Suprapubic skin (tissue), 4 donors: ENCODE measurements around the gene ADAMTSL2. TPM values are rescaled to one million over a fixed set of nuclear protein-coding genes. Genes with fewer than 3 reads are reported as not detected.

Source experiments
- DNase-seq, 2 donors: peaks; one replicate each; pipeline ENCODE4 v3.0.0-alpha.2; 2019; ENCODE audit warnings: low spot score in 2 of 2
- H3K27ac ChIP-seq: fragments of 200-600 bp; sonication (generic); one replicate; pipeline ENCODE4 v1.5.1; 2019
- H3K27me3 ChIP-seq: fragments of 200-600 bp; sonication (generic); one replicate; pipeline ENCODE4 v1.5.1; 2019
- H3K36me3 ChIP-seq: fragments of 200-600 bp; sonication (generic); one replicate; pipeline ENCODE4 v1.5.1; 2019
- H3K4me1 ChIP-seq: fragments of 200-600 bp; sonication (generic); one replicate; pipeline ENCODE4 v1.5.1; 2019
- H3K4me3 ChIP-seq: fragments of 200-600 bp; sonication (generic); one replicate; pipeline ENCODE4 v1.5.1; 2019; ENCODE audit warnings: mild to moderate bottlenecking
- H3K9me3 ChIP-seq: fragments of 200-600 bp; sonication (generic); one replicate; pipeline ENCODE4 v1.5.1; 2019
- CTCF ChIP-seq, 2 donors: fragments of 200-600 bp in 1 of 2; fragments of 450-650 bp in 1 of 2; sonication (generic) in 1 of 2; IDR thresholded peaks; one replicate each; pipeline ENCODE4 v1.5.1; 2016 to 2019; ENCODE audit warnings: antibody characterized with exemption in 2 of 2, mild to moderate bottlenecking in 1 of 2, moderate library complexity in 1 of 2
- EP300 ChIP-seq: sonication (generic); formaldehyde crosslinking; IDR thresholded peaks from one replicate; pipeline ENCODE4 v1.6.1; 2017; ENCODE audit warnings: antibody characterized with exemption
- POLR2A ChIP-seq, 2 donors: fragments of 450-650 bp; IDR thresholded peaks; one replicate each; pipeline ENCODE4 v1.6.1; 2017; ENCODE audit warnings: antibody characterized with exemption in 2 of 2, mild to moderate bottlenecking in 2 of 2, moderate library complexity in 2 of 2
- POLR2AphosphoS5 ChIP-seq, 3 donors: sonication (generic); formaldehyde crosslinking; IDR thresholded peaks; one replicate each; pipeline ENCODE4 v1.6.1; 2017; ENCODE audit warnings: antibody characterized with exemption in 3 of 3
- WGBS: methylation state at CpG from one replicate; pipeline ENCODE4 v1.1.5; 2018; 5-methylcytosine and 5-hydroxymethylcytosine counted together
- total RNA-seq, 4 donors: library from RNA; depleted of rRNA; stranded (reverse); fragments of >200 nt; gene quantifications; one replicate each; pipeline ENCODE4 v1.1.0, GENCODE V29; 2016

Gene ADAMTSL2
- total RNA-seq, result under 1 TPM; 0.16 to 0.85 (median 0.46) TPM

GRCh38 chr9:133534346-133535291 is at the start of gene ADAMTSL2:
Gene ADAMTSL2 (plus strand): TSS chr9:133534704. CDS start chr9:133536713, 2,009 bp downstream.
- DNase-seq, result no peak
- Histone ChIP-seq H3K27me3 (peaks cover 63% of the 10 kb centered on the region), H3K4me3 (peak within 1 kb of the TSS; percentile 32), H3K4me1 (peaks cover 31% of the 10 kb centered on the region), H3K9me3 (no peaks in the 10 kb centered on the region), H3K27ac (no peak within 1 kb of the TSS), H3K36me3 (no peaks in the 10 kb centered on the region)
- WGBS, result 0% methylated on average over 19 of the region's 70 CpGs
- TF ChIP-seq EP300 (no peak), CTCF (IDR thresholded peaks at IDR 0.05) (no peak), POLR2AphosphoS5 (IDR thresholded peaks at IDR 0.05) (no peak), POLR2A (IDR thresholded peaks at IDR 0.05) (no peak)

- DNase-seq, result no peak
- WGBS, result no CpG with 5 or more reads among the region's 25 CpGs
Measured at GRCh38 chr9:133485531-133486260, 48.8 kb upstream of the ADAMTSL2 start.

DNA sequence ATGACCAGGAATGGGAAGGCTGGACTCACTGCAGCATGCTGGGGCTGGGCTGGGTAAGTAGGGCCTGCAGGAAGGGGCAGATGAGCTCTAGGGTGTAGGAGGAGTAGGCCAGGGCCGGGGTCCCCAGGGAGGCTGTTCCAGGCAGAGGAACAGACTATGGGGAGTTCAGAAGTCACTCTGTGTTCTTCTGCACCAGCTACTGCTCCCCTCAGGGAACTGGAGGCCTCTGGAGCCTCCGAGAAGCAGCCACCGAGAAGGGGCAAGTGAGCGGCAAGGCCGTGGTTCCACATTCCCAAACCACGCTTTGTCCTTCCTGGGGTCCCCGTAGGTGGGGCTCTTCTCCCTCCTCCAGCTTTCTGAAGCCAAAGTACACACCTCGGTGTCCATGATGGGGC is 47.2 kb upstream of the ADAMTSL2 start:
- Histone ChIP-seq H3K9me3 (no peaks in the 10 kb centered on the region), H3K27ac (no peak overlapping the region), H3K4me3 (no peak overlapping the region), H3K36me3 (no peaks in the 10 kb centered on the region), H3K4me1 (peaks cover 4% of the 10 kb centered on the region), H3K27me3 (peaks cover 14% of the 10 kb centered on the region)
- 78% methylated on average over 3 of the region's 8 CpGs for WGBS
- no peak for DNase-seq
- no peak for TF ChIP-seq CTCF (IDR thresholded peaks at IDR 0.05)
- no peak for TF ChIP-seq POLR2A (IDR thresholded peaks at IDR 0.05)

More at GRCh38 chr9:133485531-133486260, 48.8 kb upstream of the ADAMTSL2 start:
- H3K4me1 ChIP-seq, result no peaks in the 10 kb centered on the region
- no peaks in the 10 kb centered on the region for H3K36me3 ChIP-seq
- H3K27me3 ChIP-seq, result peaks cover 17% of the 10 kb centered on the region
- no peak overlapping the region for H3K27ac ChIP-seq
- TF ChIP-seq EP300 (no peak), POLR2AphosphoS5 (IDR thresholded peaks at IDR 0.05) (no peak), CTCF (IDR thresholded peaks at IDR 0.05) (no peak), POLR2A (IDR thresholded peaks at IDR 0.05) (no peak)
- no peaks in the 10 kb centered on the region for H3K9me3 ChIP-seq
- H3K4me3 ChIP-seq, result no peak overlapping the region

- WGBS, result 88% methylated on average over 16 of the region's 18 CpGs
- Histone ChIP-seq H3K27me3 (peaks cover 14% of the 10 kb centered on the region), H3K27ac (no peak overlapping the region)
Measured at GRCh38 chr9:133488686-133489252, 45.7 kb upstream of the ADAMTSL2 start.

GRCh38 chr9:133489253-133490190 is 45.0 kb upstream of the ADAMTSL2 start:
- H3K9me3 ChIP-seq, result no peaks in the 10 kb centered on the region
- H3K27ac ChIP-seq, result no peak overlapping the region
- no peak for DNase-seq
- H3K27me3 ChIP-seq, result peaks cover 20% of the 10 kb centered on the region
- H3K4me1 ChIP-seq, result peaks cover 11% of the 10 kb centered on the region
- no peaks in the 10 kb centered on the region for H3K36me3 ChIP-seq
- WGBS, result 83% methylated on average over 17 of the region's 19 CpGs
- no peak overlapping the region for H3K4me3 ChIP-seq
- TF ChIP-seq POLR2AphosphoS5 (IDR thresholded peaks at IDR 0.05) (no peak), EP300 (no peak)

More at GRCh38 chr9:133488686-133489252, 45.7 kb upstream of the ADAMTSL2 start:
- no peaks in the 10 kb centered on the region for H3K9me3 ChIP-seq
- H3K4me3 ChIP-seq, result no peak overlapping the region
- no peaks in the 10 kb centered on the region for H3K36me3 ChIP-seq
- DNase-seq, result no peak
- H3K4me1 ChIP-seq, result peaks cover 11% of the 10 kb centered on the region
- TF ChIP-seq EP300 (no peak), POLR2AphosphoS5 (IDR thresholded peaks at IDR 0.05) (no peak), POLR2A (IDR thresholded peaks at IDR 0.05) (no peak)
